ENCODE data around the gene RSPH6A. TPM values are rescaled to one million over a fixed set of nuclear protein-coding genes. Genes with fewer than 3 reads are reported as not detected.
A peak's percentile ranks its signal among the peaks of the same experiment; 100 is the strongest.

The RSPH6A gene
- total and polyA plus RNA-seq, 10 of the 15 experiments (the other 5 are each of a cell fraction or from before 2014, with no cell fraction given), result 0.03 to 0.41 (median 0.22) TPM; not detected in 4

- H4K20me1 ChIP-seq (ENCODE audit: control insufficient read depth, insufficient read depth), result no peaks in the 10 kb centered on the region
- H3K9ac ChIP-seq (ENCODE audit: control insufficient read depth, insufficient read depth, low read length), result peak overlapping the region; percentile 74
- intact Hi-C loops (cut with micrococcal nuclease; ENCODE audit: unreplicated experiment) (loop anchor here (2.0 kb wide), 1 partner anchor 23 kb away; the partner anchor contains the start of gene SIX5), in situ Hi-C loops (cut with MboI) (no loop called here)
- CTCF ChIA-PET, result interaction anchor here (0.9 to 3.1 kb wide), 3 partner anchors 13 to 23 kb away, joined by 4 to 13 read pairs (median 4); partner anchors contain the start of gene SIX5
- no peaks in the 10 kb centered on the region for H3K9me3 ChIP-seq (replicated peaks; ENCODE audit: control insufficient read depth, insufficient read depth, low read length)
- DNase-seq (ENCODE audit: low read depth, low spot score), result no peak
- TF ChIP-seq CREB1 (IDR thresholded peaks at IDR 0.05; ENCODE audit: low read depth) (0 out of 2 replicates have a peak, but pooled peaks have one; percentile 25), BCLAF1 (IDR thresholded peaks at IDR 0.05) (no peak), PKNOX1 (IDR thresholded peaks at IDR 0.05) (0 out of 2 replicates have a peak, but pooled peaks have one; percentile 5), RB1 (IDR thresholded peaks at IDR 0.05; ENCODE audit: borderline replicate concordance) (no peak), IKZF2 (IDR thresholded peaks at IDR 0.05) (0 out of 4 replicates have a peak, but pooled peaks of 1 of the 2 experiments have one; percentile 10)
- peak; percentile 11; the same call in 2 of the 3 replicates for ATAC-seq
- POLR2A ChIA-PET, result interaction anchor here (0.6 to 2.9 kb wide), 3 partner anchors 22 to 1788 kb away, joined by 3 to 20 read pairs (median 3); partner anchors contain the start of gene SIX5
- peaks cover 0 to 12% of the 10 kb centered on the region in 2 experiments; a peak in 3 of 4 replicates for H3K36me3 ChIP-seq (ENCODE audit: control insufficient read depth in 2 of 2, insufficient read depth in 2 of 2, low read length in 1 of 2)
- SMC1A ChIA-PET (ENCODE audit: uncharacterized antibody, unreplicated experiment), result no interaction called here
- H3K27ac ChIP-seq (ENCODE audit: control insufficient read depth, insufficient read depth), result peak overlapping the region; percentile 72
- peaks cover 14% of the 10 kb centered on the region for H3K4me1 ChIP-seq (ENCODE audit: control insufficient read depth, insufficient read depth, low read length)
- WGBS (ENCODE audit: insufficient coverage, insufficient replicate concordance, low lambda C conversion rate, missing lambda C conversion rate), result 5% methylated on average over 26 of the region's 31 CpGs
- H3K27me3 ChIP-seq (replicated peaks in 1 of 2; ENCODE audit: control insufficient read depth in 2 of 2, insufficient read depth in 2 of 2, low read length in 1 of 2), result no peaks in the 10 kb centered on the region
- FAIRE-seq, result no peak
- H3K4me2 ChIP-seq (ENCODE audit: control insufficient read depth, insufficient read depth), result peak overlapping the region; percentile 32
- H2AFZ ChIP-seq (ENCODE audit: control insufficient read depth, low read depth, low read length), result peak overlapping the region; percentile 1; the same call in 1 of the 2 replicates
- RAD21 ChIA-PET (ENCODE audit: unreplicated experiment), result interaction anchor here (0.9 to 2.7 kb wide), 3 partner anchors 13 to 100 kb away, joined by 4 to 18 read pairs (median 4); partner anchors contain the start of genes QPCTL, SIX5 and SNRPD2
- H3K79me2 ChIP-seq (ENCODE audit: control insufficient read depth, insufficient read depth, low read length), result peaks cover 19% of the 10 kb centered on the region
- H3K4me3 ChIP-seq, result peak overlapping the region; percentile 98
- BruUV-seq (replicated peaks), result TSS peak; percentile 55
Measured at GRCh38 chr19:45791744-45792469, 23.2 kb downstream of the RSPH6A start.
